ENCODE measurements around the gene ZNF710.

The ZNF710 gene

GRCh38 chr15:90020021-90020735 is 19.1 kb downstream of the ZNF710 start:
- DNase-seq, result peak; percentile 76

GRCh38 chr15:90020936-90021507 is 19.9 kb downstream of the ZNF710 start:
- DNase-seq, result no peak

DNA sequence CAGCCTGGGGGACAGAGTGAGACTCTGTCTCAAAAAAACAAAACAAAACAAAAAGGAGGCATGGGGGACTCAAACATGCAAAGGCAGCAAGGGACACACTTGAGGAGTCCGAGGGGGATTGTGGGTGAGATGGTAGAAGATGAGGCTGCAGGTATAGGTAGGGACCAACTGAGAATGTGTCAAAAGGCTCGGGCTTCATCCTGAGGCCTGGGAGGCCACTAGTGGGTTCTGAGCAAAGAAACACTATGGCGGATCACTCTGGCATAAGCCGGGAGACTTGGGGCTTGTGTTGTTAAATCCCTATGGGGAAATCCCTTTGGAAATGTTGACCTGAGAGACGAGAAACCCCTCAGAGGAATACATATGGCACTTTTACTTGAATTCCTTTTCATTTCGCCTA is 21.2 kb downstream of the ZNF710 start:
- DNase-seq, result no peak

DNA sequence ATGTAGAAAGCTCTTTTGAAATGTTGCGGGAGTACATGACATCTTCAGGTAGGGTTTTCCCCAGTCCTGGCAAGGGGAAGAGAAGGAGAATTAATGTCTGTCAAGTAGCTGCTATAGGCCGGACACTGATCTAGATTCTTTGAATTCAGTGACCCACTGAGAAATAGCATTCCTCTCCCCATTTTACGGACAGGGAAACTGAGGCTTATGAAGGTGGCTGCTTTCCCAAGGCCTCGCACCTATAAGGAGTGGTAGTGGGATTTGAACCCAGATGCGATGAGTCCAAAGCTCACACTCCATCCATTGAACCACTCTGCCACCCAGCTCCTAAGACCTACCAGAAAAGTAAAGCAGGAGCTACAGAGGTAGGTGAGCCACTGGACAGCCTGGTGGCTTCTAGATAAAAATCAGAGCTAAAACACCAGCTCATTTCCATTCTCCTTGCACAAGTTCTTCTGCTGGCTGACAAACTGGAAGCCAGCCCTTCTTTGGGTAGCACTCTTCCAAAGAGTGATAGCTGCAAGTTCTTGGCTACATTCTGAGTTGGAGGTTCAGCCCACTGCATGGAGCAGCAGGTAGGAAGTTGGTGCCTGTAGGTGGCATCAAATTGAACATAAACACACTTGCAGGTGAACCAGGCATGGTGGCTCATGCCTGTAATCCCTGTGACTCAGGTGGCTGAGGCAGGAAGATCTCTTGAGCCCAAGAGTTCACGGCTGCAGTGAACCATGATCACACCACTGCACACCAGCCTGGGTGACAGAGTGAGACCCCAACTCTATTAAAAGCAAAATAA is 22.0 kb downstream of the ZNF710 start:
- DNase-seq, result no peak

- DNase-seq, result no peak
Measured at GRCh38 chr15:90024406-90024805, 23.3 kb downstream of the ZNF710 start.

DNA sequence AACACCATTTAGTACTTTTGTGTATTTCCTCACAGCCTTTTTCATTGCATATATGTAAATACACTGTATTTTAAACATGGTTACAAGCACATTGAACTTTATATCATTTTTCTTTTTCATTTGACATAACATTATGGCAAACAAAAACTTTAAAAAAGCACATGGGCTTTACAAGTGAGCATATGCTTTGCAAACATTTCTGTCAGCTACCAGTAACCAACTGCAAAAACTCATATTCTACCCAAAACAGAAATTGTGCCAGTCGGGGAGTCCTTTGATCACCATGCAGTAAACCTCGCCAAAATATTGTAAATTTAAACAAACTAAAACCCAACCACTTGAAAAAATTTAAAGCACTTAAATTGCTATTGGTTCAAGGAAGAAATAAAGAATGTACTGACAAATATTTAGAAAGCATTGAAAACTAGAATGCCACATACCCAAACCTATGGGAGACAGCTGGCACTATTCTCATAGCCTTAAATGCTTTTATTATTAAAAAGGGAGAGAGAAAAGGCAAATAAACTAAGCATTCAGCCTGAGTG is 24.4 kb downstream of the ZNF710 start:
- no peak for DNase-seq

GRCh38 chr15:90028376-90028944 is 27.3 kb downstream of the ZNF710 start:
- DNase-seq, result peak; percentile 26

DNA sequence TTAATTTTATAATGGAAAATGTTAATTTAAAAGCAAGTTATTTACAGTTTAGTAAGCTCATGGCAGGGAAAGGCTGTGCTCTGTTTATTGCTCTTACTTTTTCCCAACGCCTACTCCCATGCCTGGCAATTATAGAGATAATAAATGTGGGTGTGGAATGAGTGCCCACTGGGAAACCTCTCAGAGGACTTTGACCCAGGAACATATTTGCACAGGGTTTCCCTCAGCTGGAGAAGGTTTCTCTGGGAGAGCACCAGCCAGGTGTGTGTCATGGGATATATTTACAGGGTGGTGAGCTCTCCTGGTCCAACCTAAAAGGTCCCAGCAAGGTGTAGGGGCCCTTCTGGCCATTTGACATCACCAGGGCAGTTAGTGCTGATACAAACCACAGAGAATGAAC is 27.9 kb downstream of the ZNF710 start:
- no peak for DNase-seq

GRCh38 chr15:90030376-90030775 is 29.3 kb downstream of the ZNF710 start:
- DNase-seq, result peak; percentile 19

DNA sequence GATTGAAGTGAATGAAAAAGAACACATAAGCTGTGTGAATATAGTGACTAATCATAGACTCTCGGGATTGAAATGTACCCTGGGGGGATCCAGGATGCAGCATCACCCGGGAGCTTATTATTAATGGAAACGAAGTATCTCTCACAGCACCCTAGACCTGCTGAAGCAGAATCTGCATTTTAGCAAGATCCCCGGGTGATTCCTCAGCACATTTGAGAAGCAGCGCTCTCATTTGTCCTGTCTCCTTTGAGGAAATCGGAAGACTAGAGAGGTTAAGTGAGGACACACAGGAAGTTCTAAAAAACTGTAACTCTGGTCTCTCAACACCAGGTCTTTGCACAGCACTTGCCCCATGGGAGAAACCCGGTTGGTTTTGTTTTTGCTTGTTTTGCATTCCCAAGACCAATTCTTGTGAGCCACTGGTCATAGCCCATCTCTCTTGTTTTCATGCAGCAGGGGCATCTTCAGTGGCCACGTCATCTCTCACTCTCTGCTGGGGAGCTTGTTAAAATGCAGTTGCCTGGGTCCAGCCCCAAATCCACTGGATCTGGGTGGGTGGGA is 30.2 kb downstream of the ZNF710 start:
- DNase-seq, result peak; percentile 85

- no peak for DNase-seq
Measured at GRCh38 chr15:90033006-90033405, 31.9 kb downstream of the ZNF710 start.

DNA sequence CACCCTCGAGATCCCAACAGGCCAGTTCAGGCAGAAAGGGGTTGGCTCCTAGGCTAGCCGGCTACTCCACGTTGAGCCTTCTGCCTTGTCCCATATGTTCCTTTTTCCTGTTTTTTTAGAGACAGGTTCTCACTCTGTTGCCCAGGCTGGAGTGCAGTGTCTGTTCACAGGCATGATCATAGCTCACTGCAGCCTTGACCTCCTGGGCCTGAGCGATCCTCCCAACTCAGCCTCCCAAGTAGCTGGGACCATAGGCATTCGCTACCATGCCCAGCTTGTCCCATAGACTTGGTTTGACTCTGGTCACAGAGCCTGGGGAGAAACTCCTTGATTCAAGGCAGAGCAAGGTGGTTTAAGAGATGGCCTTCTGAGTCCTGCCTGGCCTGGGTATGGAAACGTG is 32.3 kb downstream of the ZNF710 start:
- no peak for DNase-seq

- DNase-seq, result peak; percentile 43
Measured at GRCh38 chr15:90035095-90035839, 34.1 kb downstream of the ZNF710 start.

- DNase-seq, result peak; percentile 57
Measured at GRCh38 chr15:90035840-90036230, 34.7 kb downstream of the ZNF710 start.

DNA sequence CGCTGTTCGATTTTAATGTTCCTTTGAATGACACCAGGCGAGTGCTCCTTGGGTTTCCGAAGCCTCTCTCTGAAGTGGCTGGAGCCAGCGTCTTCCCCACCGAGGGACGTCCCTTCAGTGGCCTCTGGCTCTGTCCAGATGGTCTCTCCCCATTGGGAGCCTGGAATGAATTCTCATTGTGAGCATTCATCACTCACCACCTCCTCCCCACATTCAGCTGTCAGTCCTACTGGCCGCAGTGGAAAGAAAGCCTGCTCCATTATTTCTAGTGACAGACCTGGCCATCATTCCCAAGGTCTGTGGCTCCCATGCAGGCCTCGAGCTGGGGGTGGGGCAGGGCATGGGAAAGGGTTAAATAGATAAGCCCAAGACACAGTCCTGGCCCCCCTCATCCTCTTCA is 35.2 kb downstream of the ZNF710 start:
- DNase-seq, result no peak

GRCh38 chr15:90036806-90037510 is 35.8 kb downstream of the ZNF710 start:
- DNase-seq, result no peak

DNA sequence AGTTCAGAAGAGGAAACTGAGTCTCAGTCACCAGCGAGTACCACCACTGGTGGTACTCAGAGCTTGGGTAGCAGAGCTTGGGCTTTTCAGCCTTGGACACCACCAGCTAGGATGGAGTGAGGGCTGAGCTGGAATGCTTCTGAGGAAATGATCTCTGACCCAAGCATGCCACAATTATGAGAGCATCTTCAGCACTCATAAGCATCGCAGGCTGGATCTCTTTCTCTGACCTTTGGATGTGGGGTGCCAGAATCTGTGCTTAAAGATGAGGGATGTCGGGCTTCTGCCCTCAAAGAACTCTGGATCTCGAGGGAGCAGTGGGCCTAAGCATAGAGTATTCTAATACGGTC is 36.4 kb downstream of the ZNF710 start:
- DNase-seq, result no peak

- peak; percentile 39 for DNase-seq
Measured at GRCh38 chr15:90037961-90038631, 37.0 kb downstream of the ZNF710 start.

GRCh38 chr15:90038632-90039095 is 37.5 kb downstream of the ZNF710 start:
- DNase-seq, result no peak

DNA sequence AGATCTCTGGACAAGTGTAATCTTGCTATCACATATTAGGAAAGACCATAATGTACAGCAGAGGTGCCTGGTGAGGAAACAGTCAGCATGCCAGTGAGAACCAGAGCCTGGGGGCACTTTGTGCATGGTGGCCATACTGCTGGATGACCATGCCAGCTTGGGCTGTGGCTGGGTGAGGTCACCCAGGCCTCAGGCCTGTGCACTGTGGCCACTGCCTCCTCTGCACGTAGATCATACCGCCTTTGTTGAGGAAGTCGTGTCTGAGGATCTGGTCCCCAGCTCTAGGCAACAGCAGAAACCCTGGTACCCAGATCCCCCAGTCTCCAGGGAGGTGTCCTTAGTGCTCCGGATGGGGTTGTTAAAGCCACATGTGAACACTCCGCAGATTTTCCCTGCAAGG is 38.9 kb downstream of the ZNF710 start:
- no peak for DNase-seq

- DNase-seq, result no peak
Measured at GRCh38 chr15:90040618-90041017, 39.5 kb downstream of the ZNF710 start.

Measured in MV-4-11 (cell line).